ENCODE results near the gene S100A3.
"Not testable (repeated sequence)": the region's sequence is repeated elsewhere in the genome, so short reads cannot be mapped to it uniquely, and the experiment has no call there.

The S100A3 gene

DNA sequence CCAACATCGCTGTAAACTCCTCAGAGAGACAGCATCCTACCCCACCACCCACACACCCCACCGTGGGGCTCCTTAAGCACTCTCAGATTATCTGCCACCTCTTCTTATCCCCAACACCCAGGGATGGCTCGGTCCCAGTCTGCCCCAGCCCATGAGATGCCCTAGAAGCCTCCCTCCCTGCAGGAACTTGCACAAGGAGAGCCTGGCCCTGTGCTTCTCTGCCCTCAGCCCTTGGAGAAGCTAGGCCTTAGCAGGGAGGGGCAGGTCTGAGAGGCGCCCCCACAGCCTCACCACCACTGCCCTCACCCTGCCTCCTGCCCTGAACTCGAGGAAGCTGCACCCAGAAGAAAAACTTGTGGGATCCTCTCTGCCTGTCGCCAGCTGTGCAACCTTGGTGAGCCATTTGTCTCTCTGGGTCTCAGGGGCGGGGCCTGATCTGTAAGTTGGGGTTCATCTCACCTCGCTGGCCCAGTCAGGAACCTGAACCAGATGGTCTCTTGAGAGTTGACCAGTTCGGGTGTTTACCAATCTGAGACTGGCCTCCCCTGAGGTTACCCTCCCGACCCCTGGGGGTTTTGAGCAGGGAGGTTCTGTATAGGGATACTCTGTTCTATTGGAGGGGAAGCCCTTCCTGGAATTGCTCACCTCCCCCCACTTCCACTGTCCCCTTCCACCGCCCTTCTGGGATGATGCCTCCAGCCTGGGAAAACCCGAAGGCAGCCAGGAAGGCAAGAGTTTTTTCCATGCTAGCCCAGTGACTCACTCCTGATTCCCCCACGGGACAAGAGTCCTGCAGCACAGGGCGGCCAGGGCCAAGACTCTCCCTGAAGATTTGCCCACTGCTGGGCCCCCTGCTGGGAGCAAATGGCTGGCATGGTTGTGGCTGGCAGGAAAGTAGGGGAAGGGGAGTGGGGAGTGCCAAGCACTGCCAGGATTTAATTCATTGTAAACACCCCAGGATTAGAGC, at the start of gene S100A3:
TSS of gene S100A3 (minus strand) at position 537 of the 967 bp plus-strand sequence. CDS start 773 bp downstream, outside the sequence.
- Histone ChIP-seq H3K9ac (ENCODE audit: low read length) (peak within 1 kb of the TSS; percentile 30), H3K4me3 (ENCODE audit: low read depth, low read length) (no peak within 1 kb of the TSS), H3K36me3 (ENCODE audit: control insufficient read depth, insufficient read depth, low read length) (no peaks in the 10 kb centered on the region), H3K9me3 (ENCODE audit: control insufficient read depth, insufficient read depth, low read depth, low read length) (no peaks in the 10 kb centered on the region), H3K27me3 (ENCODE audit: control insufficient read depth, insufficient read depth, low read length) (no peaks in the 10 kb centered on the region), H3K27ac (ENCODE audit: low read depth, low read length) (no peak within 1 kb of the TSS), H3K4me1 (ENCODE audit: control insufficient read depth, insufficient read depth, low read length) (peaks cover 68% of the 10 kb centered on the region)

DNA sequence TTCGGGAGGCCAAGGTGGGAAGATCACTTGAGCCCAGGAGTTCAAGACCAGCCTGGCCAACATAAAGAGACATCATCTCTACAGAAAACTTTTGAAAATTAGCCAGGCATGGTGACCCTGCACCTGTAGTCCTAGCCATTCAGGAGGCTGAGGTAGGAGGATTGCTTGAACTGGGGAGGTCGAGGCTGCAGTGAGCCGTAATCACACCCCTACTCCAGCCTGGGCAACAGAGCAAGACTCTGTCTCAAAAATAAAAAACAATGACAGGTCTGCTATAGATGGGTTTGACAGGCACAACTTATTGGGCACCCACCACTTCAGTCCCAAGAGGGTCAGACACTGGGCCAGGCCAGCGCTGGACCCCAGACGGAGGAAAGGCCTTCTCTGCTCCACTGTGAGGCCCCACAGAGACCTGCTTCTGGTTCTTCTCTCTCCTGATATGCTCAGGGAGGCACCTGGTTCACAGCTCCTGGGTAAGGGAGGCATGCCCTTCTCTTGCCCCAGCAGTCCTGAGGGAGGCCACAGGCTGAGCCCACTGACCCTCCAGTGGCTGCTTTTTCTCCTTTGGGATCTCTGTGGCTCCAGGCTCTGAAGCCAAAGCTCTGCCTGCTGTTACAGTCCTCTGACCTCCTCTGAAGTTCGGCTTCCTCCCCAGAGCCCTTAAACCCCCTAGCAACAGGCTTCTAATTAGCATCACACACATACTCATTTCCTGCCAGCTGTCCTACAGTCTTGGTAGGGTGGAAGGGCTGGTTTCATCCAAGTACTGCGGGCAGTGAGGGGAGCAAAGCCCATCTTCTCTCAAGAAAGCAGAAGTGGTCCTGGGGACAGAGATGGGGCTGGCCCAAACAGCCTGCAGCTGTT, 49.5 kb upstream of the S100A3 start:
- no peaks in the 10 kb centered on the region for H3K27me3 ChIP-seq (ENCODE audit: control insufficient read depth, insufficient read depth, low read length)
- no peak overlapping the region for H3K4me3 ChIP-seq (ENCODE audit: low read depth, low read length)
- no peak overlapping the region for H3K9ac ChIP-seq (ENCODE audit: low read length)
- no peaks in the 10 kb centered on the region for H3K9me3 ChIP-seq (ENCODE audit: control insufficient read depth, insufficient read depth, low read depth, low read length)
- H3K36me3 ChIP-seq (ENCODE audit: control insufficient read depth, insufficient read depth, low read length) = no peaks in the 10 kb centered on the region
- H3K4me1 ChIP-seq (ENCODE audit: control insufficient read depth, insufficient read depth, low read length) = peaks cover 12% of the 10 kb centered on the region
- H3K27ac ChIP-seq (ENCODE audit: low read depth, low read length) = peak overlapping the region; percentile 33; the same call in 1 of the 2 replicates

GRCh38 chr1:153597206-153597605, 48.1 kb upstream of the S100A3 start:
- peaks cover 12% of the 10 kb centered on the region for H3K4me1 ChIP-seq (ENCODE audit: control insufficient read depth, insufficient read depth, low read length)
- H3K36me3 ChIP-seq (ENCODE audit: control insufficient read depth, insufficient read depth, low read length) = no peaks in the 10 kb centered on the region
- no peak overlapping the region for H3K9ac ChIP-seq (ENCODE audit: low read length)
- H3K9me3 ChIP-seq (ENCODE audit: control insufficient read depth, insufficient read depth, low read depth, low read length) = no peaks in the 10 kb centered on the region
- H3K27me3 ChIP-seq (ENCODE audit: control insufficient read depth, insufficient read depth, low read length) = no peaks in the 10 kb centered on the region
- no peak overlapping the region for H3K4me3 ChIP-seq (ENCODE audit: low read depth, low read length)
- no peak overlapping the region for H3K27ac ChIP-seq (ENCODE audit: low read depth, low read length)

- Histone ChIP-seq H3K4me3 (ENCODE audit: low read depth, low read length) (no peak overlapping the region), H3K4me1 (ENCODE audit: control insufficient read depth, insufficient read depth, low read length) (no peaks in the 10 kb centered on the region), H3K27ac (ENCODE audit: low read depth, low read length) (no peak overlapping the region), H3K36me3 (ENCODE audit: control insufficient read depth, insufficient read depth, low read length) (no peaks in the 10 kb centered on the region), H3K9me3 (ENCODE audit: control insufficient read depth, insufficient read depth, low read depth, low read length) (no peaks in the 10 kb centered on the region), H3K27me3 (ENCODE audit: control insufficient read depth, insufficient read depth, low read length) (no peaks in the 10 kb centered on the region), H3K9ac (ENCODE audit: low read length) (no peak overlapping the region)
These were observed 43.7 kb upstream of the S100A3 start for GRCh38 chr1:153592748-153593147.

- Histone ChIP-seq H3K4me3 (ENCODE audit: low read depth, low read length) (no peak overlapping the region), H3K9me3 (ENCODE audit: control insufficient read depth, insufficient read depth, low read depth, low read length) (no peaks in the 10 kb centered on the region), H3K27me3 (ENCODE audit: control insufficient read depth, insufficient read depth, low read length) (no peaks in the 10 kb centered on the region), H3K36me3 (ENCODE audit: control insufficient read depth, insufficient read depth, low read length) (no peaks in the 10 kb centered on the region), H3K27ac (ENCODE audit: low read depth, low read length) (no peak overlapping the region), H3K9ac (ENCODE audit: low read length) (no peak overlapping the region), H3K4me1 (ENCODE audit: control insufficient read depth, insufficient read depth, low read length) (no peaks in the 10 kb centered on the region)
These were observed 39.4 kb upstream of the S100A3 start for GRCh38 chr1:153588482-153588881.

GRCh38 chr1:153588033-153588432, 39.0 kb upstream of the S100A3 start:
- not testable (repeated sequence) for H3K9ac ChIP-seq (ENCODE audit: low read length); H3K9me3 ChIP-seq (ENCODE audit: control insufficient read depth, insufficient read depth, low read depth, low read length); H3K27me3 ChIP-seq (ENCODE audit: control insufficient read depth, insufficient read depth, low read length); H3K36me3 ChIP-seq (ENCODE audit: control insufficient read depth, insufficient read depth, low read length); H3K27ac ChIP-seq (ENCODE audit: low read depth, low read length); H3K4me1 ChIP-seq (ENCODE audit: control insufficient read depth, insufficient read depth, low read length); H3K4me3 ChIP-seq (ENCODE audit: low read depth, low read length)

GRCh38 chr1:153587314-153587713, 38.3 kb upstream of the S100A3 start:
- Histone ChIP-seq H3K9ac (ENCODE audit: low read length) (no peak overlapping the region), H3K4me3 (ENCODE audit: low read depth, low read length) (no peak overlapping the region), H3K9me3 (ENCODE audit: control insufficient read depth, insufficient read depth, low read depth, low read length) (no peaks in the 10 kb centered on the region), H3K27ac (ENCODE audit: low read depth, low read length) (no peak overlapping the region), H3K4me1 (ENCODE audit: control insufficient read depth, insufficient read depth, low read length) (no peaks in the 10 kb centered on the region), H3K36me3 (ENCODE audit: control insufficient read depth, insufficient read depth, low read length) (no peaks in the 10 kb centered on the region), H3K27me3 (ENCODE audit: control insufficient read depth, insufficient read depth, low read length) (no peaks in the 10 kb centered on the region)

DNA sequence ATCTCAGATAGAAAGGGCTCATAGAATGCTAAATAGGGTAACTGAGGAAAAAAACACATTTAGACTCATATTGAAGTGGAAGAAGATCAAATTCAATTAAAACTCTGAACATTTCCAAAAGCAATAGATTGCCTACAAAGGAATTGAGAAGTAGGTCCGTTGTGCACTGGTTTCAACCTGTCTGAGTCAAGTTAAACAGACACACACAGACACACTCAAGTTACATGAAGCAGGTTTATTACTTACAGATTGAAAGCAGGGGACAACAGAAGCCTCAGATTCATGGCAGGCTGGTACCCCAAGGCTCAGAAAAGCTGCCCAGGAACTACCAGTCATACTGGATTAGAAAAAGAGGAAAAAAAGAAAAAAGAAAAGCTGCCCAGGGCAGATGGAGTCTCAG, 37.3 kb upstream of the S100A3 start:
- Histone ChIP-seq H3K4me1 (ENCODE audit: control insufficient read depth, insufficient read depth, low read length) (no peaks in the 10 kb centered on the region), H3K4me3 (ENCODE audit: low read depth, low read length) (no peak overlapping the region), H3K9me3 (ENCODE audit: control insufficient read depth, insufficient read depth, low read depth, low read length) (no peaks in the 10 kb centered on the region; the same call in 1 of the 2 replicates), H3K36me3 (ENCODE audit: control insufficient read depth, insufficient read depth, low read length) (no peaks in the 10 kb centered on the region), H3K27ac (ENCODE audit: low read depth, low read length) (no peak overlapping the region), H3K9ac (ENCODE audit: low read length) (no peak overlapping the region), H3K27me3 (ENCODE audit: control insufficient read depth, insufficient read depth, low read length) (no peaks in the 10 kb centered on the region)

DNA sequence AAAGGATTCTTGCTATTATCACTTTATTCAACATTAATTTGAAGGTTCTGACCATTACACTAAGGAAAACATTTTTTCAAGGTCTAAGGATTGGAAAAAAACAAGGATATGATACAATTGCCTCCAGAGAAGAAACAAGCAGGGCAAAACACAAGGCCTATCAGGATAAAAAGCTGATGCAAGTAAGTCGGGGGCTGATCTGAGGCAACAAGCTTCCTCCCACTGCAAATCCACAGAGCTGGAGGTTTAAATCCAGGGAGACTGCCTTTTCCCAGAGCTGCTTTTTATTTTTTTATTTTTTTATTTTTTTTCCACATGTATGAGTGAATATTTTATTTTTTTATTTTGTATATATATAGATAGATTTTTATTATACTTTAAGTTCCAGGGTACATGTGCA, 35.9 kb upstream of the S100A3 start:
- Histone ChIP-seq H3K4me1 (ENCODE audit: control insufficient read depth, insufficient read depth, low read length) (no peaks in the 10 kb centered on the region), H3K4me3 (ENCODE audit: low read depth, low read length) (no peak overlapping the region), H3K27ac (ENCODE audit: low read depth, low read length) (no peak overlapping the region), H3K9ac (ENCODE audit: low read length) (no peak overlapping the region), H3K36me3 (ENCODE audit: control insufficient read depth, insufficient read depth, low read length) (no peaks in the 10 kb centered on the region), H3K27me3 (ENCODE audit: control insufficient read depth, insufficient read depth, low read length) (no peaks in the 10 kb centered on the region), H3K9me3 (ENCODE audit: control insufficient read depth, insufficient read depth, low read depth, low read length) (no peaks in the 10 kb centered on the region; the same call in 1 of the 2 replicates)

GRCh38 chr1:153583976-153584375, 34.9 kb upstream of the S100A3 start:
- Histone ChIP-seq H3K27me3 (ENCODE audit: control insufficient read depth, insufficient read depth, low read length) (no peaks in the 10 kb centered on the region), H3K36me3 (ENCODE audit: control insufficient read depth, insufficient read depth, low read length) (no peaks in the 10 kb centered on the region), H3K9me3 (ENCODE audit: control insufficient read depth, insufficient read depth, low read depth, low read length) (no peaks in the 10 kb centered on the region; the same call in 1 of the 2 replicates), H3K27ac (ENCODE audit: low read depth, low read length) (no peak overlapping the region), H3K4me3 (ENCODE audit: low read depth, low read length) (no peak overlapping the region), H3K9ac (ENCODE audit: low read length) (no peak overlapping the region), H3K4me1 (ENCODE audit: control insufficient read depth, insufficient read depth, low read length) (no peaks in the 10 kb centered on the region)

DNA sequence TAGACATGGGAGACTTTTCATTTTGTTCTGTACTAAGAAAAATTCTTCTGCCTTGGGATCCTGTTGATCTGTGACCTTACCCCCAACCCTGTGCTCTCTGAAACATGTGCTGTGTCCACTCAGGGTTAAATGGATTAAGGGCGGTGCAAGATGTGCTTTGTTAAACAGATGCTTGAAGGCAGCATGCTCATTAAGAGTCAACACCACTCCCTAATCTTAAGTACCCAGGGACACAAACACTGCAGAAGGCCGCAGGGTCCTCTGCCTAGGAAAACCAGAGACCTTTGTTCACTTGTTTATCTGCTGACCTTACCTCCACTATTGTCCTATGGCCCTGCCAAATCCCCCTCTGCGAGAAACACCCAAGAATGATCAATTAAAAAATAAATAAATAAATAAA, 34.5 kb upstream of the S100A3 start:
- not testable (repeated sequence) for H3K36me3 ChIP-seq (ENCODE audit: control insufficient read depth, insufficient read depth, low read length); H3K9ac ChIP-seq (ENCODE audit: low read length); H3K9me3 ChIP-seq (ENCODE audit: control insufficient read depth, insufficient read depth, low read depth, low read length); H3K4me3 ChIP-seq (ENCODE audit: low read depth, low read length); H3K27ac ChIP-seq (ENCODE audit: low read depth, low read length); H3K27me3 ChIP-seq (ENCODE audit: control insufficient read depth, insufficient read depth, low read length); H3K4me1 ChIP-seq (ENCODE audit: control insufficient read depth, insufficient read depth, low read length)
